Measurements from ENCODE around the gene IGSF21. TPM values are rescaled to one million over a fixed set of nuclear protein-coding genes. Genes with fewer than 3 reads are reported as not detected.
A peak's percentile ranks its signal among the peaks of the same experiment; 100 is the strongest.

Gene IGSF21
- polyA plus RNA-seq, 1 donor, result 0.54 TPM

DNA sequence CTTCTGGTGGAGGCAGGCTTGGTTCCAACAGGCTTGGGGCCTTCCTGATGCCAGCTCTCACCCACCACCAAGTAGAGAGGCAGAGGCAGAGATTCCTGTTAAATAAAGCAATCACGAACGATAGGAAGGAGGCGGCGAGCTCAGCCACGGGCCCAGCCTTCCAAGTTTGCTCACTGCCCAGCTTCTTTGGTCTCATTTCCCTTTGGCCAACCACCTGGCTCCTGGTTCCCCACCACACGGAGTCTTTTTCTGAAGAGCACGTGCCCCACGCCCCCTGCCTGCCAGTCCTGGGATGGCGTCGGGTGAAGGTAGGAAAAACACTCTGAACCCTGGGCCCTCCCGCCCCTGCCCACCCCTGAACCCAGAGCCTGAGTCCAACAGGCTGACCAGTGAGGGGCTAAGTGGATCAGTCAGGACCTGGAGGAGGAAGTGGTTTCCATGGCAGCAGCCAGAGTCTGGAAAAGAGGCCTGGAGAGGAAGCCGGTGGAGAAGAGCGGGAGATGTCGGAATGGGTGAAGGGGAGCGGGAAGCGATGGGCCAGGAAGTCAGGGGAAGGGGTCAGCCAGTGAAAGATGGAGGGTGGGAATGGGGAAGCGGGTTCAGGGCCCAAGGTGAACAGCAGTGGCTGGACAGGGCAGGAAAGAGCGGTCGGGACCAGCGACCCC is 214.9 kb downstream of the IGSF21 start:
- Histone ChIP-seq H3K36me3 (ENCODE audit: control insufficient read depth, insufficient read depth, low read length) (no peaks in the 10 kb centered on the region), H3K27ac (ENCODE audit: low read length) (no peak overlapping the region), H3K4me1 (ENCODE audit: control insufficient read depth, insufficient read depth, low read length) (no peaks in the 10 kb centered on the region), H3K9me3 (ENCODE audit: control insufficient read depth, low read depth, low read length) (no peaks in the 10 kb centered on the region), H3K4me3 (ENCODE audit: low read length) (no peak overlapping the region), H3K27me3 (ENCODE audit: control insufficient read depth, insufficient read depth, low read length) (no peaks in the 10 kb centered on the region)
- DNase-seq, result no peak
- 88% methylated on average over 7 of the region's 20 CpGs for WGBS (ENCODE audit: insufficient coverage, low lambda C conversion rate)

DNA sequence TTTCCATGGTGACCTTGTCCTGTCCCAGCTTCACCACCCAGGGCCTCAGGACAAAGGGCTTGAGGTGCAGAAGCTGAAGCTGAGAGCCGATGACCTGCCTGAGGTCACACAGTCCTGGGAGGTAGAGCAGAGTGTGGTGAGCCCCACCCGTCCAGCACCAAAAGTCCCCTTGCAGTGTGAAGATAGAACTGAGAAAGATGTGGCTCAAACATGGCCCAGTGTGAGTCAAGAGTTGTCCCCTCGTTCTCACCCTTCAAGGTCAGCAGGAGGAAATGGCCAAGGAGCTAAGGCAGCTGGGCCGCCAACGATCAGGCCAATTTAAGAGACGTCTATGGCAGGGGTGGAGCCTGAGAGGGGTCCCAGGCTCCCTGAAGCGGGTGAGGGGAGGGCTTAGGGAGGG is 215.7 kb downstream of the IGSF21 start:
- Histone ChIP-seq H3K36me3 (ENCODE audit: control insufficient read depth, insufficient read depth, low read length) (no peaks in the 10 kb centered on the region), H3K27ac (ENCODE audit: low read length) (no peak overlapping the region), H3K4me3 (ENCODE audit: low read length) (no peak overlapping the region), H3K4me1 (ENCODE audit: control insufficient read depth, insufficient read depth, low read length) (no peaks in the 10 kb centered on the region), H3K27me3 (ENCODE audit: control insufficient read depth, insufficient read depth, low read length) (no peaks in the 10 kb centered on the region), H3K9me3 (ENCODE audit: control insufficient read depth, low read depth, low read length) (no peaks in the 10 kb centered on the region)
- DNase-seq, result no peak
- WGBS (ENCODE audit: insufficient coverage, low lambda C conversion rate), result no CpG with 5 or more reads among the region's 7 CpGs

DNA sequence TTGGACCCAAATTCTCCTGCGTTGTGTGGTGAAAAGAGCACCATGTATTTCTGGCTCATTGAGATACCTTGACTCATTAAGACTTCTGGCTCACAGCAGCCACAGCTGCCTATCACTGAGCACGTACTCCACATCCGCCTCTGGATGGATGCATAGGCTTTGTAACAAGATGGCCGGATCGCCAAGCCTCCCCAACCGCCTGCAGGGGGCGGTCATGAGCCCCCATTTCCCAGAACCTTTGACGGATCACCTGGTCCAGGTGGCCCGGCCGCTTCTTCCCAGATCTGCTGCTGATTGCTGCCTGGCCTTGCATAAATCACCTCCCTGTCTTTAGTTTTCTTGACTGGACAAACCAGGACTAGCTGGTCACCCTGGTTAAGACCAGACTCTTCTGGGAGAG is 216.6 kb downstream of the IGSF21 start:
- no peaks in the 10 kb centered on the region for H3K27me3 ChIP-seq (ENCODE audit: control insufficient read depth, insufficient read depth, low read length)
- H3K36me3 ChIP-seq (ENCODE audit: control insufficient read depth, insufficient read depth, low read length), result no peaks in the 10 kb centered on the region
- WGBS (ENCODE audit: insufficient coverage, low lambda C conversion rate), result no CpG with 5 or more reads among the region's 10 CpGs
- H3K9me3 ChIP-seq (ENCODE audit: control insufficient read depth, low read depth, low read length), result no peaks in the 10 kb centered on the region
- H3K4me1 ChIP-seq (ENCODE audit: control insufficient read depth, insufficient read depth, low read length), result no peaks in the 10 kb centered on the region
- H3K4me3 ChIP-seq (ENCODE audit: low read length), result no peak overlapping the region
- H3K27ac ChIP-seq (ENCODE audit: low read length), result no peak overlapping the region
- no peak for DNase-seq

DNA sequence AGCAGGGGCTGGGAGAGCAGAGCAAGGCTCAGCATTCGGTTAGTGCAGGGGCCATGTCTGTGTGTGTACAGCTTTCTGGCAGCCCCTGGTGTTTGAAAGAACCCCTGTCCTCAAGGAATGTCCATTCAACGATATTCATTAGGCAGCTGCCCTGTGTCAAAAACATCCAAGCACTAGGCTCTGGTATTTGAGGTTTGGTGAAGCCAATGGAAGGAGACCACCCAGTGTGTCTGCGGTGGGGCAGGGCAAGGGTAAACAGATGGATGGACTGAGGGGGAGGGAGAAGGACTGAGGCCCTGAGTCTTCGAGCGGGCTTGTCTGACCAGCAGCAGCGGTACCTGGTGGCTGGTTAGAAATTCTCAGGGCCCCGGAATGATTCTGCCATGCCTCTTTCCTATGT is 217.5 kb downstream of the IGSF21 start:
- no peaks in the 10 kb centered on the region for H3K9me3 ChIP-seq (ENCODE audit: control insufficient read depth, low read depth, low read length)
- no CpG with 5 or more reads among the region's 7 CpGs for WGBS (ENCODE audit: insufficient coverage, low lambda C conversion rate)
- H3K27ac ChIP-seq (ENCODE audit: low read length), result no peak overlapping the region

DNA sequence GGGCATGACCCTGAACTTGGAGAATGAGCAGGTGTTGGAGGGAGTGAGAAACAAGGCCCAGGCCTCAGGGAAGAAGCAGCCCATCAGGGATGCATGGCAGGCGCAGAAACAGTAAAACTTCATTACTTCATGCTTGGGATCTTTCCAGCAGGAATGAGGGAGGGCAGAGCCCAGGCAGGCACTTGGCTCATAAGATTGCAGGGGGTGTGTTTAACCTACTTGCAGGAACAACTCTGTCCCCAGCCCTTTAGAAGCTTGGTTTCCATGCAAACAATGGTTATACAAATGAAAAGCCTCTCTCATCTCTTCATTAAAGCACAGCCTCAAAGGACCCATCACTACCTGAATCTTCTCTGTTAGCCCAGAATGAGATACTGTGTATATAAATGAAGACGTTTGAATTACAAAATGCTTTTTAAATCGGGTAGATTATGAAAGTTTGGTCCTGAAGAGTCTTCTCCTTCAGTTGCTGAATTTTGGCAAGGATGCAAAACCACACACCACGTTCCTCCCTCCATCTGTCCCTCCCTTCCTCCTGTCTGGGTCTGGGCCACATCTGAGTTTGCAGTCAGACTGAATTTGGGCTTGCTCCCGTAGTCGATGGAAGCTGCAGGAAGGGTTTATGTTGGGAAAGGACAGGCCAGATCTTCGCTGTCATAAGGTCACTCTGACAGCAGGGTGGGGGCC is 218.8 kb downstream of the IGSF21 start:
- DNase-seq, result peak in 1 of 2 donors; percentile 5
- H3K4me3 ChIP-seq (ENCODE audit: low read length), result no peak overlapping the region
- 66% methylated on average over 3 of the region's 7 CpGs for WGBS (ENCODE audit: insufficient coverage, low lambda C conversion rate)

More for the DNA sequence above, 217.5 kb downstream of the IGSF21 start:
- no peak overlapping the region for H3K4me3 ChIP-seq (ENCODE audit: low read length)
- H3K4me1 ChIP-seq (ENCODE audit: control insufficient read depth, insufficient read depth, low read length), result no peaks in the 10 kb centered on the region
- H3K27me3 ChIP-seq (ENCODE audit: control insufficient read depth, insufficient read depth, low read length), result no peaks in the 10 kb centered on the region
- no peak for DNase-seq
- H3K36me3 ChIP-seq (ENCODE audit: control insufficient read depth, insufficient read depth, low read length), result no peaks in the 10 kb centered on the region

DNA sequence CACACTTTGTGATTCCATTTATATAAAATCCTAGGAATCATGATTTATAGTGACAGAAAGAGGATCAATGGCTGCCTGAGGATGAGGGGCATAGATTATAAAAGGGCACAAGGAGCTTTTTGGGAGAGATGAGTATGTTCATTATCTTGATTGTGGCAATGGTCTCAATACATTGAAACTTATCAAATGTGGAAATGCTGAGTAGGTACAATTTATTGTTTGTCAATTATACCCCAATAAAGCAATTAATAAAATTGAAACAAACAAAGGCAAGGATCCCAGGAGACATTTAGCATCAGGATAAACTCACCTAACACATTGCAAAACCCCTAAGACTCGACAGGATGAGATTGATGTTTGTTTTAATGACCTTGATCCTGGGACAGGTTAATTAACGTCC is 220.1 kb downstream of the IGSF21 start:
- no peaks in the 10 kb centered on the region for H3K9me3 ChIP-seq (ENCODE audit: control insufficient read depth, low read depth, low read length)
- no peak for DNase-seq
- WGBS (ENCODE audit: insufficient coverage, low lambda C conversion rate), result no CpG with 5 or more reads among the region's 2 CpGs
- H3K4me1 ChIP-seq (ENCODE audit: control insufficient read depth, insufficient read depth, low read length), result no peaks in the 10 kb centered on the region
- H3K4me3 ChIP-seq (ENCODE audit: low read length), result no peak overlapping the region
- H3K36me3 ChIP-seq (ENCODE audit: control insufficient read depth, insufficient read depth, low read length), result no peaks in the 10 kb centered on the region
- H3K27ac ChIP-seq (ENCODE audit: low read length), result no peak overlapping the region
- no peaks in the 10 kb centered on the region for H3K27me3 ChIP-seq (ENCODE audit: control insufficient read depth, insufficient read depth, low read length)

More for the DNA sequence above, 218.8 kb downstream of the IGSF21 start:
- Histone ChIP-seq H3K36me3 (ENCODE audit: control insufficient read depth, insufficient read depth, low read length) (no peaks in the 10 kb centered on the region), H3K9me3 (ENCODE audit: control insufficient read depth, low read depth, low read length) (no peaks in the 10 kb centered on the region), H3K27ac (ENCODE audit: low read length) (no peak overlapping the region), H3K4me1 (ENCODE audit: control insufficient read depth, insufficient read depth, low read length) (no peaks in the 10 kb centered on the region), H3K27me3 (ENCODE audit: control insufficient read depth, insufficient read depth, low read length) (no peaks in the 10 kb centered on the region)

DNA sequence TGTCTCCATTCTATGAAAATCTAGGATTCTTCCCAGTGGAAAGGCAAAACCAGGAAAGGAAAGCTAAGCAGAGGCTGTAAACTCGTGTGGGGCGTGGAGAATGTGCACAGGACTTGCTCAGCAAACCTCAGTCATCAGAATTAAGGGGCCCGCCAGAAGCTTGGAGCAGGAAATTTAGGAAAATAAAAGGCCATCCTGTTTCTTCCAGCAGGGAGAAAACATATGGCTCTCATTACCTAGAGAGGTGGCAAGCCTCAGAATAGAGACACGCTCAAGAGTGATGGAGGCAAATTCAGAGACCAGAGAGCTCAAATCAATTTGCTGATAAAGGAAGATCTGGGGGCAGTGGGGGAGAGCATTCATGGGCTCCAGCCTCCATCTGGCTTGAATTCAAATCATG is 221.2 kb downstream of the IGSF21 start:
- 60% methylated on average over 2 of the region's 4 CpGs for WGBS (ENCODE audit: insufficient coverage, low lambda C conversion rate)

DNA sequence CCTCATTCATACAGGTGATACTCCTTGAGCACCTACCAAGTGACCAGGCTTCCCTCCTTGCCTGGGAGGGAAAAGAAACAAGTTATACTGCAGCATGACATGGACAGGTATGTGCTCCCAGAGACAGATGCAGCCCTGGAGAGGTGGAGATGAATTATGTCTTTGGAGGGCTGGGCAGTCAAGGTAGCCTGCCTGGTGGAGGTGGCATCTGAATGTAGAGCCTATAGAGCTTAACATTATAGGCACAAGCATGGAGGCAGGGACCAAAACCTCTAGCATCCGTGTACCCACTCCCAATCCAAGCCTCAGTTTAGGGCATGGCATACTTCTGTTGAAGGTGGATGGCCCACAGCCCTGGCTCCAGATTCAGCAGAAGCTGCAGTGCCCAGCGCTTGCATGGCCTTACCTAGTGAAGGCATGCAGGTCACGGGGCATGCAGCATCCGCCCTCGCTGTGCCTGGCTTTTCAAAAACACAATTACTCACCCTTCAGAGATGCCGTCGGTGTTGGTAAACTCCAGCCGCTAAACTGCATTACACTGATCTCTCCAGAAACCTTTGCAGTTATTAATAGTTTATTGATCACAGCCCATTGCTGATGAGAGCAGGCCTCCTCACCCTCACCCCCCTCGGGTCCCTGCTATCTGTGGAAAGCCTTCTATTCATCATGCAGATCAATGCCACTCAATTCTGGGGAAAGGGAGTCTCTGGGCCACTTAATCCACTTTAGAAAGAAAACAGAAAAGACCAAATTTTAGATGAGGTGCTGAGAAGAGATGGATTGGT is 222.1 kb downstream of the IGSF21 start:
- Histone ChIP-seq H3K9me3 (ENCODE audit: control insufficient read depth, low read depth, low read length) (no peaks in the 10 kb centered on the region), H3K27ac (ENCODE audit: low read length) (no peak overlapping the region), H3K36me3 (ENCODE audit: control insufficient read depth, insufficient read depth, low read length) (no peaks in the 10 kb centered on the region), H3K4me3 (ENCODE audit: low read length) (no peak overlapping the region), H3K4me1 (ENCODE audit: control insufficient read depth, insufficient read depth, low read length) (no peaks in the 10 kb centered on the region), H3K27me3 (ENCODE audit: control insufficient read depth, insufficient read depth, low read length) (no peaks in the 10 kb centered on the region)
- no peak for DNase-seq
- WGBS (ENCODE audit: insufficient coverage, low lambda C conversion rate), result no CpG with 5 or more reads among the region's 9 CpGs

More for the DNA sequence above, 221.2 kb downstream of the IGSF21 start:
- H3K27ac ChIP-seq (ENCODE audit: low read length), result no peak overlapping the region
- H3K4me1 ChIP-seq (ENCODE audit: control insufficient read depth, insufficient read depth, low read length), result no peaks in the 10 kb centered on the region
- DNase-seq, result no peak
- no peaks in the 10 kb centered on the region for H3K36me3 ChIP-seq (ENCODE audit: control insufficient read depth, insufficient read depth, low read length)
- H3K9me3 ChIP-seq (ENCODE audit: control insufficient read depth, low read depth, low read length), result no peaks in the 10 kb centered on the region
- no peak overlapping the region for H3K4me3 ChIP-seq (ENCODE audit: low read length)
- H3K27me3 ChIP-seq (ENCODE audit: control insufficient read depth, insufficient read depth, low read length), result no peaks in the 10 kb centered on the region

DNA sequence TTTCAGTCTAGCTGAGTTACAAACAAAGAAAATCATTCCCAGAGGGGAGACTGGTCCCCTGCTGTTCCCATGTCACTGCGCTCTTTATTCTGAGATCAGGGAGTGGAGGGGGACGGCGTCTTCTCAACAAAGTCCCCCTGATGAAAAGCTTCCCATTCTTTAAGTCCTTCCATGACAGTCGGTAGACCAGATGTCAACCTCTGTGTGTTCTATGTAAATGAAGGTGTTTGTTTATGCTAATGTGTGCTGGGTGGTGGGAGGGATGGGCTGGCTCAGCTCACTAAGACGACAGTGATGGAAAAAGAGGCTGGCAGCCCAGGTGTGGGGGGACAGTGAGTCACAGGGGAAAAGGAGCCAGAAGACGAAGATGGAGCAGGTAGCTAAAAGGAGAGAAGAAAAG is 225.0 kb downstream of the IGSF21 start:
- H3K27me3 ChIP-seq (ENCODE audit: control insufficient read depth, insufficient read depth, low read length), result no peaks in the 10 kb centered on the region
- no peak overlapping the region for H3K27ac ChIP-seq (ENCODE audit: low read length)
- no peaks in the 10 kb centered on the region for H3K4me1 ChIP-seq (ENCODE audit: control insufficient read depth, insufficient read depth, low read length)
- whole genome bisulfite sequencing (ENCODE audit: insufficient coverage, low lambda C conversion rate), result no CpG with 5 or more reads among the region's 6 CpGs
- H3K4me3 ChIP-seq (ENCODE audit: low read length), result no peak overlapping the region
- H3K36me3 ChIP-seq (ENCODE audit: control insufficient read depth, insufficient read depth, low read length), result no peaks in the 10 kb centered on the region
- no peaks in the 10 kb centered on the region for H3K9me3 ChIP-seq (ENCODE audit: control insufficient read depth, low read depth, low read length)
- no peak for DNase-seq

DNA sequence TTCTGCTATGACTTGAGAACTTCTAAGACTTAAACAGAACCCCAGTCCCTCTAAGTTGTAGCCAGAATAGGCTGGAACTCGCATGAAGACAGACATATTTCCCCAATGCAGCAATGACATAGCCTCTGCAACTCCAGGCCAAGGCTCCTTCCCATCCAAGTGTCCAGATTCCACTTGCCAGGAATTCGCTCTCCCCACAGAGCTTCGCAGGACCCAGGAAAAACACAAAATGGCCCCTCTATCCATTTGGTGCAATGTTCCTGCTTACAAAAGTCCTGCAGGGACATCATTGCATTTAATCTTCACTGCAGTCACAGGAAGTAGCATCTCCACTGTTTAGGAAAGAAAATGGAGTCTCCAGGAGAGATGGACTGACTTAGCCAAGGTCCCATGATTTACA is 225.6 kb downstream of the IGSF21 start:
- no CpG with 5 or more reads among the region's 3 CpGs for WGBS (ENCODE audit: insufficient coverage, low lambda C conversion rate)
- H3K27me3 ChIP-seq (ENCODE audit: control insufficient read depth, insufficient read depth, low read length), result no peaks in the 10 kb centered on the region
- H3K4me3 ChIP-seq (ENCODE audit: low read length), result no peak overlapping the region
- H3K4me1 ChIP-seq (ENCODE audit: control insufficient read depth, insufficient read depth, low read length), result no peaks in the 10 kb centered on the region
- H3K36me3 ChIP-seq (ENCODE audit: control insufficient read depth, insufficient read depth, low read length), result no peaks in the 10 kb centered on the region
- DNase-seq, result no peak
- no peaks in the 10 kb centered on the region for H3K9me3 ChIP-seq (ENCODE audit: control insufficient read depth, low read depth, low read length)
- no peak overlapping the region for H3K27ac ChIP-seq (ENCODE audit: low read length)

All from large intestine (tissue), 3 donors.